GM19238 (cell line): ENCODE measurements around the gene NCOA4.
A peak's percentile ranks its signal among the peaks of the same experiment; 100 is the strongest.
"Not testable (repeated sequence)": the region's sequence is repeated elsewhere in the genome, so short reads cannot be mapped to it uniquely, and the experiment has no call there.

Experiments used
- DNase-seq: peaks from one replicate; pipeline ENCODE4 v3.0.0; 2011; ENCODE audit warnings: low spot score; ENCODE audit not compliant: insufficient read length

Gene NCOA4

DNA sequence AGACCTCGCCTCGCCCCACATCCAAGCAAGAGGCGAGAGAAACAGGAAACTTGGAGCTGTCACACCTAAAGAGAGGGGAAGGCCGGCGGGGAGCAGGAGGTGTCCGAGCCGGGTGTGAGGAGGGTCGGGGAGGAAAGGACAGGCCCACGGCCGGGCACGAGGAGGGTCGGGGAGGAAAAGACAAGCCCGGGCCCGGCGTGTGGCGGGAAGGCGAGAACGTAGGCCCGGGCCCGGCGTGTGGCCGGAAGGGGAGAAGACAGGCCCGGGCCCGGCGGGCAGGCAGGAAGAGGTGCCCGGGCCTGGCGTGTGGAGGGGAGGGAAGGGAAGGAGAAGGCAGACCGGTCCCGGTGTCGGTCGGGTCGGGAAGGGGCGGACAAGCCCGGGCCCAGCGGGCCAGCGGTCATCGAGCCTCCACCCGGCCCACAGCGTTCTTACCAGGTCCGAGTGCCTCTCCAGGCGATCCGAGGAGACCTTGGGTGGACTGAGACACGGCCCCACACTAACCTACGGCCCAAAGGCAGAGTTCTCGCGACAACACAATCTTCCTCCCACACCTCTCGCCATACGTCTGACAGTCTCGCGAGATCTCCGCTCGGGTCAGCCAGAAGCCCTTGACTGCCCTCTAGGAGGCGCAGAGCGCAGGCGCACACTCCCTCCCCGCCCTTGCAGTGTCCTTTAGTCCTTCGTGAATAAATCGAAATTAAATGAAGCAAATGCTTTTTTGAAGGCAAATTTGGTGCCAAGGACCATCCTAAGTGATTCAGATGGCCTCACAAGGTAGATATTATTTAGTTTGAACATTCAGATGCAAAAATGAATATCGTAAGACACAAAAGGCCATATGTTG lies at the start of gene NCOA4:
Gene NCOA4 (minus strand): TSS at position 533 of the 847 bp plus-strand sequence. CDS start 13,943 bp downstream, outside the sequence.
- peak; percentile 94 for DNase-seq

DNA sequence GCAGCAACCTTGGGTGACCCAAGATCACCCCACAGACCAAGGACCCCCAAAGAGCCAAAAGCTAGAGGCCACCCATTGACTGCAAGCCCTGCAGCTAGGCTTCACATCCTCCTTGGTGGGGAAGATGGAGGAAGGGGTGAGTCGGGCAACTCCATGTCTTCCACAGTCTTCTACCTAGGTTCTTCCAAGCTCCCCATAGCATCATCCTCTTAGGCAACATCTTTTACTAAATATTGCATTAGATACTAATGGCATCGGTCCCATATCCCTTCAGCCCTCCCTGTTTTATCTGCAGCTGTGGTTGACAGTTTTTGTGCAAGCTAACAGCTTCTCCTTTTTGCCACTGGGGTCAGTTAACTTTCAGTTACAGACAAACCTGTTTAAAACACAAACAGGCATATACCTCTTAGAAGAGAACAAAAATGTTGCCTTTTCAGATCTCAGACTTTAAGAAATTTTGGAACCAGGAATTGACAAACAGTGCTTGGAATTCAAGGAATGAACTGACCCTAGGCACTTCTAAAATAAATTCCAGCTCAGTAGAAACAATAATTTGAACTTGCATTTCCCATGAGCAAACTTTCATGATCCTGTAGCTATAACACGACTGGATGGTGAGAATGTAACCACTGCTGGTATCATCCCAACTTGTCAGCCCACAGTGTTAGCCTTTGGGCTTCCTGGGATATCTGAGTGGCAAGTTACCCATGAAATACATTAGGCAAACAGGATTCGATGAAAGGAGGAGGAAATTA lies 49.6 kb upstream of the NCOA4 start:
- DNase-seq: no peak

DNA sequence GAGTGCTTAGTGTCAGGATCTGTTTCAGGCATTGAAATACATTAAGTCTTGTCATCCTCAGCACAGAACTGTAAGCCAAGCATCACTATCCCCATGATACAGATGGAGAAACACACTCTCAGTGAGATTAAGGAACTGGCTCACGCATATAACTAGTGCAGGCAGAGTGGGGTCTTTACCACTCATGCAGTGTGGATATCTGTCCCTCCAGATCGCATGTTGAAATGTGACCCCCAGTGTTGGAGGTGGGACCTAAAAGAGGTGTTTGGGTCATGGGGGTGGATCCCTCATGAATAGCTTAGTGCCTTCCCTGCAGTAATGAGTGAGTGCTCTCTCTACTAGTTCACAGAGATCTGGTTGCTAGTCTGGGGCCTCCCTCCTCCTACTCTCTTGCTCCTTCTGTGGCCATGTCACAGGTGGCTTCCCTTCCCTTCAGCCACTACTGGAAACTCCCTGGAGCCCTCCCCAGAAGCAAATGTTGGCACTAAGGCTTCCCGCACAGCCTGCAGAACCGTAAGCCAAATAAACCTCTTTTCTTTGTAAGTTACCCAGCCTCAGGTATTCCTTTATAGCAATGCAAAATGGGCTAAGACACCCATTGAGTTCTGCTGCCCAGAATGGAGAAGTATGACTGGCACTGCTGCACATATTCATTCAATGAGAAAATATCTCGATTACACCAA lies 47.4 kb upstream of the NCOA4 start:
- DNase-seq: no peak

GRCh38 chr10:46077141-46077554 lies 46.7 kb upstream of the NCOA4 start:
- DNase-seq: no peak

DNA sequence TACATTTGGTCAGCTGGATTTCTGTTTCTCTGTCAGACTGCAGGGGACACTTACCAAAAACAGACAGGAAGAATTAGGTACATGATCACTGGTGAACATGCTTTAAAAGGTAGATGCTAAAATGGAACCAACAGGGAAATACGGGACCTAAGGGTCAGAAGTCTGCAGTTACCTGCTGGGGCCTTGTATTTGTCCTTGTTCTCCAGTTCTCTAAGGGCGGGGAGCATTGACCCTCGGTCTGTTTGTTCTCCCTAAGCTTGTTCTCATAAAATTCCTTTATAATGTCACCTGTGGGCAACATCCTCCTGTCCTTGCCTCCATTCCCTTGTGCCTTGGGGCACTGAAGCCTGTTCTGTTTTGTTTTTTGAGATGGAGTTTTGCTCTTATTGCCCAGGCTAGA lies 45.4 kb upstream of the NCOA4 start:
- DNase-seq: no peak

DNA sequence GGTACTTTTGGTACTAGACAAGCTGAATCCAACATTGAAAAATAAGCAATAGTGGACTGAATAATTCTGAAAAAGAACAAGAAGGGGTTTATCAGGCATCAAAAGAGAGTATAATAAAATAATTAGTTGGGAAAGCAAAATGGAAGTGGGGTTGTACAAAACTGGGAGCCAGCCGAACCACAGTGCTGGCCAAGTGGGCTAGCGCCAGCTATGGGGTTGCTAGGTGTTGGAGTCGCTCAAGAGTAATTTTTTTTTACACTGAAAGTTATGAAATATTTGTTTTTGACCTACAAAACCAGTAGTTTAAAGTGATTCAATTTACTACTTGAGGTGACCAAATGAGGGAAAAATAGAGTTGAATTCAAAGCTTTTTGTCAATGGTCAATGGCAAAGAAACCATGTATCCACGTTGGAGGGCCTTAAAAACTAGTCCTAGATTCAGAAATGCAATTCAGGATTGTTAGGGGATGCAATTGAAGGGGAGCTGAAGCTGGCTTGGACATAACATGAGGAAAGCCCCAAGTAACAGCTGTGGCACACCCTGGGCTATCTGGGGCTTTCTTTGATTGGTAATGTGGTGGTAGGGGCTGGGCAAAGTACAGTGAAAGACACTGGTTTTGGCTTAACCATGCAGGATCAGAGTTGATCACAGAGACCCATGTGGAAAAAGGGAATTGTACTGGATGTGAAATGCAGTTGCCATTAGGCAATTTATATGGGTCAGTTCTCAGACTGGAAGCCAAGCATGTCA lies 43.9 kb upstream of the NCOA4 start:
- no peak for DNase-seq

- DNase-seq: no peak
Observed at GRCh38 chr10:46073564-46073963, 43.1 kb upstream of the NCOA4 start.

DNA sequence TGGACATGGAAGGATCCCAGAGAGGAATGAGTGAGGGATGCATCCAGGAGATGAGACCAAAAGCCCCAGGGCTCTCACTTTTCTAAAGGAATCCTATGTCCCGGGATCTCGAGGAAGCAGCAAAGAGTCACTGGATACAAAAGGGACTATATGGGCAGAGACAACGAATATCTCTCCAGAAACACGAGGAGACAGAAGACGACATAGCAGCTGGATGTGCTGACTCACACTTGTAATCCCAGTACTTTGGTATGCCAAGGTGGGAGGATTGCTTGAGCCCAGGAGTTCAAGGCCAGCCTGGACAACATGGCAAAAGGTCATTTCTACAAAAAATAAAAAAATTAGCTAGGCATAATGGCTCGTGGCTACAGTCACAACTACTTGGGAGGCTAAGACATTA lies 40.3 kb upstream of the NCOA4 start:
- DNase-seq: no peak

DNA sequence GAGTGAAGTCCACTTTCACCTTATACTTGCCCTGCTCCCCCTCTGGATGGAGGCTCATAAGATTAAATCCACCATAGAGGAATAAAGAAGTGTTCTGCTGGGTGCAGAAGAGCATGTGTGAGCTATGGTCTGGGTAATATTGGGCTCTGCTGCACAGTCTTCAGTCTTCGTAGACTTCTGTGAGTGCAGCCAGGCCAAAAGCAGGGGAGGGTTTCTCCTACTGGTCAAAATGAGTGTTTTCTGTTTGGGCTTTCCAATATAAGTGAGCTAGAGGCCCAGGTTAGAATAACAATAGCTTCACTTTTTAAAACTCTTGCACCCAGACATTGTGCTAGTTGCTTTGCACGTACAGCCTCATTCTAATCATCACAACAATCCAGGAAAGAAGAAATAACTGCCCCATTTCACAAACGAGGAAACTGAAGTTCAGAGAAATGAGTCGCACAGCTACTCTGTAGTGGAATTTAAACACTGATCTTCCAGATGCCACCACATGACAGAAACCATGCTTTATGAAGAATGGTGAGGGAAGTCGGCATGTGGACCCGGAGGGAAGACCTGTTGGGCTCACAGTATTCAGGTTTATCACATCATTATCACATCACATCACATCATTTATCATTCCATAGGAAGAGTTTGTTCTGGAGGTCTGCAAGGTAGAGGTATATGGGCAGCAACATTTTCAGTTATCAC lies 39.5 kb upstream of the NCOA4 start:
- DNase-seq: no peak

GRCh38 chr10:46068905-46069304 lies 38.5 kb upstream of the NCOA4 start:
- no peak for DNase-seq

DNA sequence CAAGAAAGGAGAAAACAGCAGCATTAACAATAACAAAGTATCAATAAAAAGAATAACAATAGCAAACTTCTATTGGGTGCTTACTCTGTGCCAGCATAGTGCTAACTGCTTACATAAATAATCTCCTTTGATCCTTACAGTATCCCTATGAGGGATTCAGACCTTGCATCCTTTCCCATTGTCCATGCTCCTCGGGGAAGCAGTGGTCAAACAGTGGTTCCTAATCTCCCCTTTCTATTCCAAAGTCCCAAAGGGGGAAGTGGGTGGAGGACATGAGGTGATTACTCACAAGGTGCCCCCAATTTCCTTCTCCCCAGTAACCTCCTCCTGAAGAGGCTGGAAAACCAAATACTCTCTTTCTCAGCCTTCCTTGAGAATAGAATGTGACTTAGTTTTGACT lies 37.7 kb upstream of the NCOA4 start:
- no peak for DNase-seq

GRCh38 chr10:46064269-46064817 lies 33.9 kb upstream of the NCOA4 start:
- no peak for DNase-seq

GRCh38 chr10:46062723-46063428 lies 32.5 kb upstream of the NCOA4 start:
- DNase-seq: no peak

GRCh38 chr10:46060706-46061105 lies 30.3 kb upstream of the NCOA4 start:
- DNase-seq: no peak

- not testable (repeated sequence) for DNase-seq
Observed at GRCh38 chr10:46057927-46058326, 27.5 kb upstream of the NCOA4 start.

GRCh38 chr10:46057038-46057437 lies 26.6 kb upstream of the NCOA4 start:
- DNase-seq: no peak

- DNase-seq: no peak
Observed at GRCh38 chr10:46055771-46056170, 25.3 kb upstream of the NCOA4 start.

DNA sequence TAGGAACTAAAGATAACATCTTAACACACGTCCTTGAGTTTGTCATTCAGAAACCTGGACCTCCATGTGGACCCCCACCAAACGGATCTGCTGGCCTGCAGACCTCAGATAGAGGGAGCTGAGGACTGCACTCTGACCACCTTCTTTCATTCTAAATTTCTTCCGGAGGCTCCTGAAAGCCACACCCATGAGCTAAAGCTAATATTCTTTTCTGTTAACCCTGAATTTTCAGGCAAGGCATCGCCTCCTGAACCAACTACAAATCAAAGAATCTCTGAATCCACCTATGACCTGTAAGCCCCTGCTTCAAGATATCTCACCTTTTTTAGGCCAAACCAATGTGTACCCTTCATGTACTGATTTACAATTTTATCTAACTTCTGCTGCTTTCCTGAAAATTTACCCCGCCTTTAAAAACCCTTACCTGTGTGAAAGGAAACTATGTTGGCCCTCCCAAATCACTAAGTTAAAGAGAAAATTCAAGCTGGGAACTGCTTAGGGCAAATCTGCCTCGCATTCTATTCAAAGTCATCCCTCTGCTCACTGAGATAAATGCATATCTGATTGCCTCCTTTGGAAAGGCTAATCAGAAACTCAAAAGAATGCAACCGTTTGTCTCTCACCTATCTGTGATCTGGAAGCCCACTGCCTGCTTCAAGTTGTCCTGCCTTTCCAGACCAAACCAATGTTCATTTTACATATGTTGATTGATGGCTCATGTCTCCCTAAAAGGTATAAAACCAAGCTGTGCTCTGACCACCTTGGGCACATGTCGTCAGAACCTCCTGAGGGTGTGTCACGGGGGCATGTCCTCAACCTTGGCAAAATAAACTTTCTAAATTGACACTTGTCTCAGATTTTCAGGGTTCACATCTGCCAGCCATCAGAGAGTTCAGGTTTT lies 23.4 kb upstream of the NCOA4 start:
- no peak for DNase-seq
